ENCODE results near the gene IL22RA2. TPM values are rescaled to one million over a fixed set of nuclear protein-coding genes. Genes with fewer than 3 reads are reported as not detected.
"Not testable (repeated sequence)": the region's sequence is repeated elsewhere in the genome, so short reads cannot be mapped to it uniquely, and the experiment has no call there.

The IL22RA2 gene
- total RNA-seq, 2 experiments from 2014 or later, result not detected

DNA sequence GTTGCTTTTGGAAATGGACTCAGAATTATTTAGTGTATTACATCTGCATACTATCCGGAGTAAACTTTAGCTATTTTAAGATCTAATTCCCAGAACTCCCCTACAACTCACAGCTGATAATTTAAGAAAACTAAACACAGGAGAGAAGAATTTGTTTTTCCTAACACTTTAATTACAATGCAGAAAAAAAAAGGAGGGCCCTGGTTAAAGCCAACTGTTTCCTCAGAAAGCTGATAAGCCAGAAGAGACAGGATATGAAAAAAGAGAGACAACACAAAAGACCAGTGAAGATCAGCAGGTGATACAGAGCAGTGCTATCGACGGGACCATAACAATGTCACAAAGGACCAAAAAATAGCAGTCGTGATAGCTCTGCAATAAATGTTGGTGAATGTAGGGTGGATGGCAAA lies 39.9 kb upstream of the IL22RA2 start:
- H3K27ac Mint-ChIP-seq, result no peak overlapping the region
- DNase-seq, result no peak
- peaks cover 56% of the 10 kb centered on the region for H3K36me3 Mint-ChIP-seq (ENCODE audit: low read depth)
- POLR2A ChIA-PET, result no interaction called here
- no peak for ATAC-seq
- no peak overlapping the region for H3K4me3 Mint-ChIP-seq
- peaks cover 39% of the 10 kb centered on the region for H3K4me1 Mint-ChIP-seq (ENCODE audit: low read depth)
- H3K9me3 Mint-ChIP-seq (ENCODE audit: insufficient read depth), result peaks cover 26% of the 10 kb centered on the region
- no peaks in the 10 kb centered on the region for H3K27me3 Mint-ChIP-seq (ENCODE audit: low read depth)
- CTCF ChIA-PET, result interaction anchor here (0.9 kb wide), 1 partner anchor 119 kb away, joined by 4 read pairs; no protein-coding TSS in a partner anchor

DNA sequence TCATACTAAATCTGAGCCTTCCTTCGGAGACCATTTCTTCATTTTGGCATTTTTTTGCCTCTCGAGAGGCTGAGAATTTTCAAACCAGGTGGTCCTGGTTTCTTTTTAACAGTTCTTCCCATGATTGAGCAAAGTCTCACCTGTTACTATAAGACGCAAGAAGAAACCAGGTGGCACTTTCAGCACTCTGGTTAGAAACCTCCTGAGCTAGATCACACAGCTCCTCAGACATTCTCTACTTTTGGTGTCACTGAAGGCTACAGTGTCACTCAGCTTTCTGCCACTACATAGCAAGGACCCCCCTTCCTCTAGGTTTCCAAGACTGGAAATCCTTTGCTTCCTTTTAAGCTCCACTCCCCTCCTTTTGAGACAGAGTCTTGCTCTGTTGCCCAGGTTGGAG lies 38.5 kb upstream of the IL22RA2 start:
- no peak overlapping the region for H3K4me3 Mint-ChIP-seq
- DNase-seq (no peak), ATAC-seq (no peak)
- H3K27ac Mint-ChIP-seq, result no peak overlapping the region
- POLR2A ChIA-PET, result interaction anchor here (0.6 kb wide), 1 partner anchor 1656 kb away, joined by 3 read pairs; no protein-coding TSS in a partner anchor
- H3K36me3 Mint-ChIP-seq (ENCODE audit: low read depth), result peaks cover 58% of the 10 kb centered on the region
- peaks cover 27% of the 10 kb centered on the region for H3K4me1 Mint-ChIP-seq (ENCODE audit: low read depth)
- peaks cover 26% of the 10 kb centered on the region for H3K9me3 Mint-ChIP-seq (ENCODE audit: insufficient read depth)
- H3K27me3 Mint-ChIP-seq (ENCODE audit: low read depth), result no peaks in the 10 kb centered on the region
- CTCF ChIA-PET, result no interaction called here

DNA sequence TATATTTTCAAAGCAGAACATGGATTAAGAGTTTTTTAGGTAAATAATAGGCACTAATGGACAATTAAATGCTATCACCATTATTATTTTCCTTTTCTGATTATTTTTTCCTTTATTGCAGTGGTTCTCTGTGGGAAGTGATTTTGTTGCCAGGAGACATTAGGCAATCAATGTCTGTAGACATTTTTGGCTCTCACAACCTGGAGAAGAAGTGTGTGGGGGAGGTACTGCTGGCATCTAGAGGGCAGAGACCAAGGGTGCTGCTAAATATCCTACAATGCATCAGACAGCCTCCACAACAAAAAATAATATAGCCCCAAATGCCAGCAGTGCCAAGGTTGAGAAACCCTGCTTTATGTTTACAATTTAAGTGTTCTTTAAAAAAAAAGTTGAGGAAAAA lies 37.5 kb upstream of the IL22RA2 start:
- Mint-ChIP-seq H3K4me1 (ENCODE audit: low read depth) (peaks cover 21% of the 10 kb centered on the region), H3K9me3 (ENCODE audit: insufficient read depth) (peaks cover 26% of the 10 kb centered on the region), H3K4me3 (no peak overlapping the region), H3K36me3 (ENCODE audit: low read depth) (peaks cover 62% of the 10 kb centered on the region), H3K27ac (no peak overlapping the region), H3K27me3 (ENCODE audit: low read depth) (no peaks in the 10 kb centered on the region)
- ATAC-seq, result no peak
- no peak for DNase-seq
- ChIA-PET POLR2A (no interaction called here), CTCF (no interaction called here)

DNA sequence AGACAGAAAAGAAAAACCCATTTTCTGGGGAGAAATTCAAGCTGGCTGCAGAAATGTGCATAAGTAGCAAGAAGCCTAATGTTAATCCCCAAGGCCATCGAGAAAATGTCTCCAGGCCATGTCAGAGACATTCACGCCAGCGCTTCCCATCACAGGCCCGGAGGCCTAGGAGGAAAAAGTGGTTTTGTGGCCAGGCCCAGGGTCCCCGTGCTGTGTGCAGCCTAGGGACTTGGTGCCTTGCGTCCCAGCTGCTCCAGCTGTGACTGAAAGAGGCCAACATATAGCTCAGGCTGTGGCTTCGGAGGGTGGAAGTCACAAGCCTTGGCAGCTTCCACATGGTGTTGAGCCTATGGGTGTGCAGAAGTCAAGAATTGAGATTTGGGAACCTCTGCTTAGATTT lies 34.8 kb upstream of the IL22RA2 start:
- no peak for DNase-seq
- Mint-ChIP-seq H3K27ac (no peak overlapping the region), H3K9me3 (ENCODE audit: insufficient read depth) (peaks cover 22% of the 10 kb centered on the region), H3K4me3 (no peak overlapping the region), H3K27me3 (ENCODE audit: low read depth) (no peaks in the 10 kb centered on the region), H3K4me1 (ENCODE audit: low read depth) (peaks cover 5% of the 10 kb centered on the region), H3K36me3 (ENCODE audit: low read depth) (peaks cover 67% of the 10 kb centered on the region)
- CTCF ChIA-PET, result no interaction called here
- ATAC-seq, result no peak
- POLR2A ChIA-PET, result no interaction called here

DNA sequence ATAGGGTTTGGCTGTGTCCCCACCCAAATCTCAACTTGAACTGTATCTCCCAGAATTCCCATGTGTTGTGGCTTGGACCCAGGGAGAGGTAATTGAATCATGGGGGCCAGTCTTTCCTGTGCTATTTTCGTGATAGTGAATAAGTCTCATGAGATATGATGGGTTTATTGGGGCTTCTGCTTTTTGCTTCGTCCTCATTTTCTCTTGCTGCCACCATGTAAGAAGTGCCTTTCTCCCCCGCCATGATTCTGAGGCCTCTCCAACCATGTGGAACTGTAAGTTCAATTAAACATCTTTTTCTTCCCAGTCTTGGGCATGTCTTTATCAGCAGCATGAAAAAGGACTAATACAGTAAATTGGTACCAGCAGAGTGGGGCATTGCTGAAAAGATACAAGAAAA lies 34.0 kb upstream of the IL22RA2 start:
- H3K4me3 Mint-ChIP-seq, POLR2A ChIA-PET: not testable (repeated sequence)
- peaks cover 70% of the 10 kb centered on the region for H3K36me3 Mint-ChIP-seq (ENCODE audit: low read depth)

DNA sequence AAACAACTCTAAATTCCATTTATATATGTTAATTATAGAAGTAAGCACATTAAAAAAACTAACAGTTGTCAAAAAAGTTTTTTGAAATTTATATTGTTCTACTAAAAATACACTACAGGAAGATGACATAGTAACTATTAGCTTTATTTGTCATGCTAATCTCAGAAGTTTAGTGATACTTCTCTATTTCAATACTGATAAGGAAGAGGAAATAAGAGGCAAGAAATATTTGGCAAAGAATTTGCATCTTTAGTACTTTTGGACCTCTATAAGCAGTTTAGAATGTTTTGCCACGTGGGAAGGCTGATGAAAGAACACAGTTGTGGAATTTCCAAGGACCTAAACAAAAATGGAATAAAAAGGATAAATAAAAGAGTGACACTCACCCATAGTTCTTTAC lies 33.1 kb upstream of the IL22RA2 start:
- Mint-ChIP-seq H3K4me3 (no peak overlapping the region), H3K4me1 (ENCODE audit: low read depth) (no peaks in the 10 kb centered on the region), H3K27ac (no peak overlapping the region), H3K36me3 (ENCODE audit: low read depth) (peaks cover 69% of the 10 kb centered on the region), H3K27me3 (ENCODE audit: low read depth) (no peaks in the 10 kb centered on the region), H3K9me3 (ENCODE audit: insufficient read depth) (peaks cover 20% of the 10 kb centered on the region)
- ChIA-PET POLR2A (no interaction called here), CTCF (no interaction called here)
- DNase-seq (no peak), ATAC-seq (no peak)

More for the DNA sequence above, 34.0 kb upstream of the IL22RA2 start:
- DNase-seq; H3K27me3 Mint-ChIP-seq (ENCODE audit: low read depth); ATAC-seq; CTCF ChIA-PET; H3K4me1 Mint-ChIP-seq (ENCODE audit: low read depth); H3K27ac Mint-ChIP-seq: not testable (repeated sequence)
- peaks cover 20% of the 10 kb centered on the region for H3K9me3 Mint-ChIP-seq (ENCODE audit: insufficient read depth)

DNA sequence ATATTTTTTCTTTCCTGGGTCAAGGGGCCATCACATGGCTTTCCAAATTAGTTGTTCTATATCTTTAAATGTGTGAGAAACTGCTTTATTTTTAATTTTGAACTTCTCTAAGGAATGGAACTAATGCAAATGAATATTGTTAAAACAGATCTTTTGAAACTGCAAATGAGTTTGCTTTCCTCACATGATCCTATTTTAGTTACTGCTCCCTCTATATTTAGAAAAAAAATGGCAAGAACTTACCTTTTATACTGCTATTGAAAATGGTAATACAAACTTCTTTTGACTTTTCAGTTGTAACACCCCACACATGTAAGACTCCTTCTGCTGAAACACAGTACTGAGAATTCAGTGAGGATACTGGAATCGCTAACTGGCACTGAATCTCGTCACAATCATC lies 29.8 kb upstream of the IL22RA2 start:
- H3K36me3 Mint-ChIP-seq (ENCODE audit: low read depth), result peaks cover 56% of the 10 kb centered on the region
- no peaks in the 10 kb centered on the region for H3K4me1 Mint-ChIP-seq (ENCODE audit: low read depth)
- H3K4me3 Mint-ChIP-seq, result no peak overlapping the region

DNA sequence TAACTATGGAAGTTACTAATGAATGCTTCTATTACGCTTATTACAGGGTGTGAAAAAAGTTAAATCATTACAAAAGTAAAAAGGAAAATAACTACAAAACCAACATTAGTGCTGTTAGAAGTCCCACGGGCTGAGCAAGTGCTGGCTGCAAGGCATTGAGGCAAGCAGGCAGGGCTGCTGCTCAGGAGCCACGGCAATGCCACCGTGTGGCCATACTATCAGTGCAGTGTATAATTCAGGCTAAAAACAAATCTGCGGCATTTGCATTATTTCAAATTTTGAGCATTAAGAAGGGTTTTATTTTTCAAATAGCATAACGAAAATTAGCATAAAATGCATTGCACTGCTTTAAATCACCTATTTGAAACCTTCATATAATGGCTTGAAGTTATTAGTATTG lies 28.6 kb upstream of the IL22RA2 start:
- Mint-ChIP-seq H3K4me3 (no peak overlapping the region), H3K27ac (no peak overlapping the region), H3K36me3 (ENCODE audit: low read depth) (peaks cover 57% of the 10 kb centered on the region), H3K9me3 (ENCODE audit: insufficient read depth) (peaks cover 5% of the 10 kb centered on the region), H3K27me3 (ENCODE audit: low read depth) (no peaks in the 10 kb centered on the region), H3K4me1 (ENCODE audit: low read depth) (peaks cover 4% of the 10 kb centered on the region)
- ChIA-PET POLR2A (no interaction called here), CTCF (interaction anchor here (1.2 kb wide), 1 partner anchor 75 kb away, joined by 3 read pairs; no protein-coding TSS in a partner anchor)
- ATAC-seq (no peak), DNase-seq (no peak)

More for the DNA sequence above, 29.8 kb upstream of the IL22RA2 start:
- CTCF ChIA-PET, result interaction anchor here (0.7 to 1.1 kb wide), 3 partner anchors 12 to 237 kb away, joined by 3 to 4 read pairs (median 3); no protein-coding TSS in a partner anchor
- Mint-ChIP-seq H3K27me3 (ENCODE audit: low read depth) (no peaks in the 10 kb centered on the region), H3K9me3 (ENCODE audit: insufficient read depth) (no peaks in the 10 kb centered on the region), H3K27ac (no peak overlapping the region)
- ATAC-seq (no peak), DNase-seq (no peak)
- POLR2A ChIA-PET, result no interaction called here

DNA sequence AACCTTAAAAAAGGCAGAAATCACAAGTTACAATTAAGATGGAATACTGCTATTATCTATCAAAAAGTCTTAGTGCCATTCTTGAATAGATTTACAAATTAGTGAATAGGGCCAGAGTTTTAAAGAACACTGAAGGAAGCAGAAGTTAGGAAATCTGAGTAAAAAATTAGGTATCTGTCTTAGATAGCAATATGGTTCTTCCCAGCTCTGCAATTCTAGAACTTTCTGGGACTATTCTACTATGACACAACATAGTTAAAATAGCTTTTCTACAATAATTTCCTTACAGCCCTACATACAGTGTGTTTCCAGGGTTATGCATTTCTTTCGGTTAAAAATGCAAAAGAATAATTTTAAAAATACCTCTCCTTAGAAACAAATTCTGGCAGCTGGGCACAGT lies 27.6 kb upstream of the IL22RA2 start:
- H3K27ac Mint-ChIP-seq, result no peak overlapping the region
- no peaks in the 10 kb centered on the region for H3K27me3 Mint-ChIP-seq (ENCODE audit: low read depth)
- DNase-seq, result no peak
- ChIA-PET CTCF (interaction anchor here (1.2 to 1.5 kb wide), 2 partner anchors 76 to 107 kb away, joined by 3 to 5 read pairs; no protein-coding TSS in a partner anchor), POLR2A (no interaction called here)
- H3K36me3 Mint-ChIP-seq (ENCODE audit: low read depth), result peaks cover 58% of the 10 kb centered on the region
- no peak overlapping the region for H3K4me3 Mint-ChIP-seq
- ATAC-seq, result no peak
- peaks cover 5% of the 10 kb centered on the region for H3K9me3 Mint-ChIP-seq (ENCODE audit: insufficient read depth)
- peaks cover 8% of the 10 kb centered on the region for H3K4me1 Mint-ChIP-seq (ENCODE audit: low read depth)

DNA sequence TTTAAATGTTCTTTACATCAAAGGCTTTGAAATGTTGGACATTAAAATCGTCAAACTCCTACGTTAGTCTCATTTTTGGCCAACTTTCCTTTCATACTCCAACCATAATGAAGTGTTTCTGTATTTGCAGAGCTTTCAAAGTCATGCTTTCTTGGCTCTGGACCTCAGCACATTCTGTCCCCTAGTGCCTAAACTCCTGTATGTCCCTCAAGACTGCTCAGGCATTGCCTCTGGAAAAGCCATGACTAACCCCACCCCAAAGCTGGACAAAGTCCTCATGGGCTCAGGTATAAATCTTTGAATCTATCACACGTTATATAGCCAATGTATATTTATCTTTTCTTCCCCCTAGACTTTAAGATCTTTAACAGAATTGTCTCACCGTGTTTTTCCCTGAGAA lies 26.8 kb upstream of the IL22RA2 start:
- H3K4me1 Mint-ChIP-seq (ENCODE audit: low read depth), result peaks cover 11% of the 10 kb centered on the region
- POLR2A ChIA-PET, result interaction anchor here (0.5 kb wide), 1 partner anchor 508 kb away, joined by 3 read pairs; no protein-coding TSS in a partner anchor
- H3K27ac Mint-ChIP-seq, result no peak overlapping the region
- DNase-seq (no peak), ATAC-seq (no peak)
- peaks cover 55% of the 10 kb centered on the region for H3K36me3 Mint-ChIP-seq (ENCODE audit: low read depth)
- H3K4me3 Mint-ChIP-seq, result no peak overlapping the region
- no peaks in the 10 kb centered on the region for H3K27me3 Mint-ChIP-seq (ENCODE audit: low read depth)
- H3K9me3 Mint-ChIP-seq (ENCODE audit: insufficient read depth), result peaks cover 5% of the 10 kb centered on the region
- CTCF ChIA-PET, result interaction anchor here (1.5 kb wide), 1 partner anchor 106 kb away, joined by 5 read pairs; no protein-coding TSS in a partner anchor

DNA sequence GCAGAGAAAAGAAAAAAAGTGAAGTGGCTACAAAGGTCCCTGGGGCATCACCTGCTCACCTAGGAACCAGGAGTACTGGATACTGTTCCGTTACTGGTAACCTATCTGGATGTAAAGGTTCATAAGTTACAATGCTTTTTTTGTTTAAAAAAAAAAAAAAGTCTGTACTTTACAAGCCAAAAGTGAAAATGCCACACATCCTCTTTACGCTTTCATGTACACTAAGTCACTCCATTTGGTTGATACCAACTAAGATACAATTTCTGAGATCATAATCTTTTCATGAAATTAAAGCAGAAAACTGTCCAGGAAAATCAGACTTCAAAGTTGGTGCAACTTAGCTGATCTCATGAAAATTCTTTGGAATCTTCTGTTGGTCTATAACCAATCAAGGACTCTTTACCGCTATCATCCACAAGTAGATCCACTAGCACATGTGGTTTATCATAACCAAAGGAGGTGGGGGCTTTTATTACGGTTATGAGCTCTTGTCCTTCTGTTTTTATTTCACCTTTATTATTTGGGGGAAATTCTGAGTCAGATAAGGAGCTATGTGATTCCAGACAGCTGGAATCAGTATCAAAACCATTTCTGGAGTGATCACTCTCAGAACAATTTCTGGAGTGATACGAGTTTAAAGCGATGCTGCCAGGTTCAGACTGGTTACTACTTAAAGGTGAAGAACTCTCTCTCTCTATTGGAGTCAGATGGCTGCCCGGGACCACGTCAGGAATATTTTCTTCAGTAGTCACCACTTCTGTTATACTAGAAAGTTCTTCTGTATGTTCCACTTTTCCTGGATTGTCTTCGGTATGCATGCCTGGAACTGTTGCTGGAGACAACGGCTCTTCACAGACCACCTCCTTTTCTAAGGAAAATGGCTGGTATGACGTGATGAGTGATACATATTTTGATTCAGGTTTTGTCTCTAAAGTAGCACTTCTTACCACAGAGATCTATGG lies 24.5 kb upstream of the IL22RA2 start:
- no peak for DNase-seq
- H3K9me3 Mint-ChIP-seq (ENCODE audit: insufficient read depth), result peaks cover 5% of the 10 kb centered on the region
- CTCF ChIA-PET, result interaction anchor here (0.7 to 1.0 kb wide), 2 partner anchors 29 to 34 kb away, joined by 3 read pairs; no protein-coding TSS in a partner anchor
- no peak overlapping the region for H3K4me3 Mint-ChIP-seq
- peaks cover 11% of the 10 kb centered on the region for H3K4me1 Mint-ChIP-seq (ENCODE audit: low read depth)
- H3K36me3 Mint-ChIP-seq (ENCODE audit: low read depth), result peaks cover 38% of the 10 kb centered on the region
- no peak overlapping the region for H3K27ac Mint-ChIP-seq
- POLR2A ChIA-PET, result no interaction called here
- ATAC-seq, result no peak
- no peaks in the 10 kb centered on the region for H3K27me3 Mint-ChIP-seq (ENCODE audit: low read depth)

All from activated CD8-positive, alpha-beta T cell treated with anti-CD3 and anti-CD28 coated beads, Interleukin-2, amount 10 ng/mL, durations not matched to agents 7 days and 5 days (primary cell).